Central memory CD8-positive, alpha-beta T cell (primary cell): ENCODE data around the gene NBEAL1.
"Not testable (repeated sequence)": the region's sequence is repeated elsewhere in the genome, so short reads cannot be mapped to it uniquely, and the experiment has no call there.

ENCODE experiments used
- ATAC-seq: fragments of 150-1000 bp; cut with Tn5 transposase; replicated peaks from 2 replicates; pipeline ENCODE4 v1.10.0; 2022; ENCODE audit warnings: mild to moderate bottlenecking, moderate FRiP score, moderate number of reproducible peaks; ENCODE audit not compliant: poor library complexity, severe bottlenecking; ENCODE audit errors: extremely low read depth
- DNase-seq, 2 donors: peaks; one replicate each; pipeline ENCODE4 v3.0.0; 2021; ENCODE audit warnings: low spot score in 2 of 2
- H3K27ac Mint-ChIP-seq: one replicate; pipeline ENCODE4 v1.8.0; 2022; ENCODE audit warnings: low read depth, mild to moderate bottlenecking, moderate library complexity, mixed read lengths
- H3K27me3 Mint-ChIP-seq: one replicate; pipeline ENCODE4 v1.8.0; 2022; ENCODE audit warnings: mixed read lengths
- H3K36me3 Mint-ChIP-seq: one replicate; pipeline ENCODE4 v1.8.0; 2022; ENCODE audit warnings: mild to moderate bottlenecking, moderate library complexity, mixed read lengths; ENCODE audit not compliant: insufficient read depth
- H3K4me1 Mint-ChIP-seq: one replicate; pipeline ENCODE4 v1.8.0; 2022; ENCODE audit warnings: mixed read lengths
- H3K4me3 Mint-ChIP-seq: one replicate; pipeline ENCODE4 v1.8.0; 2022; ENCODE audit warnings: mild to moderate bottlenecking, moderate library complexity, mixed read lengths
- H3K9me3 Mint-ChIP-seq: one replicate; pipeline ENCODE4 v1.8.0; 2022; ENCODE audit warnings: mixed read lengths

Gene NBEAL1

DNA sequence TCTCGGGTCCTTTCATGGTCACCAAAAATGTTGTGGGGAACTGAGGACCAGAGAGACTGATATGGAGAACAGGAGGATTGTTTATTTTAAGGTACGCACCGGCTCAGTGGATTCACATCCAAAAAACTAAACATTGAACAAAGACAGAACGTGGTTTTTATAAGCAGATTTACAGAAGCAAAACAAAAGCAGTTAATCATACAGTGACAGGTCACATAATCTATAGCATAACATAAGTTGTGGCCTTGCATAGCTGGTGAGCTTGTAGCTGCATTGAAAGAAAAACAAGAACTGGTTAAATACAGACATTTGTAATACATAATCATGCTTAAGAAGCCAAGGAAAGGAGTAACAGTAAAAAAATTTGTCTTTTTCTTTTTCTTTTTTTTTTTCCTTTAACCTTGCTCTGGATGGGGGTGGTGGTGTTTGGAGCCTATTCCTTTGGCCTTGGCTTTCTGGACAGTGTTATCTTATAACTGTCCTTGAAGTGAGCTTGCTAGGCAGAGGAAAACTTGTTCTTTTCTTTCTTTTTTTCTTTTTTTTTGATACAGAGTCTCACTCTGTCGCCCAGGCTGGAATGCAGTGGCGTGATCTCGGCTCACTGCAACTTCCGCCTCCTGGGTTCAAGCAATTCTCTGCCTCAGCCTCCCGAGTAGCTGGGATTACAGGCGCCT is 238.9 kb downstream of the NBEAL1 start:
- peaks cover 14% of the 10 kb centered on the region for H3K4me1 Mint-ChIP-seq
- not testable (repeated sequence) for H3K9me3 Mint-ChIP-seq, ATAC-seq, DNase-seq, H3K27me3 Mint-ChIP-seq
- peak overlapping the region; percentile 8 for H3K4me3 Mint-ChIP-seq
- peaks cover 52% of the 10 kb centered on the region for H3K36me3 Mint-ChIP-seq
- H3K27ac Mint-ChIP-seq = peak overlapping the region; percentile 56

DNA sequence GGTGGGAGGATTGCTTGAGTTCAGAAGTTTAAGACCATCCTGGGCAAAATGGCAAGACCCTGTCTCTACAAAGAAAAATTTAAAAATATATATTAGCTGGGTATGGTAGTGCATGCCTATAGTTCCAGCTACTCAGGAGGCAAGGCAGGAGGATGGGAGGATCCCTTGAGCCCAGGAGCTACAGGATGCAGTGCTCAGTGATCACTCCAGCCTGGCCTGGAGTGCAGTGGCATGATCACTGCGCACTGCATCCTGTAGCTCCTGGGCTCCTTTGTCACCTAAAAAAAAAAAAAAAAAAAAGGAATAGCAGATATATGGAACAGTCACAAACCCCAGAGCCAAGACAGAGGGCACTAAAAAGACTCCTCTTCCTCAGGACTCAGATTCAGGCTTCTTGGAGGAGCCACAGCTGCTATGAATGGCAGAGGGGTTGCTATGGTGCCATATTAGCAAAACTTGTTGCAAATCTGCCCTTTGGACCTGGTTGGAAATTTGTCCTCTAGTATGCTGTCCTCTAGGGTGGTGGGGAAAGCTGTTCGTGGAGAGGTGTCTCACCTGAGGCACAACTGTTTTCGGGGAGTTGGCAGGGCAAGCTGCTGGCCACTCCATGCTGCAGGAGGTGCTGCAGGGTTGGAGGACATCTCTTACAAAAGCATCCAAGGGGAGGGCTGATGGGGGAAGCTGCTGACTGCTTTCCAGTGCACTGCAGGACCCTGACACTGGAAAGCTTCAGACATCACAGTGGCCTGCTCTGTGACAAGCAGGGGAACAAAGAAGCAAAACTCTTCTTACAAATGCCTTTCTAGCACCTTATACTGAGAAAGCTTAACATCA is 246.9 kb downstream of the NBEAL1 start:
- no peak for DNase-seq
- Mint-ChIP-seq H3K4me3 (no peak overlapping the region), H3K4me1 (peaks cover 27% of the 10 kb centered on the region), H3K9me3 (no peaks in the 10 kb centered on the region), H3K27ac (no peak overlapping the region), H3K27me3 (no peaks in the 10 kb centered on the region), H3K36me3 (peaks cover 43% of the 10 kb centered on the region)
- ATAC-seq = no peak
